ENCODE data around the gene SLIT3.

- TF ChIP-seq CTCF (IDR thresholded peaks at IDR 0.05; ENCODE audit: insufficient read depth, low read length) = no peak
- TF ChIP-seq POLR2AphosphoS5 (IDR thresholded peaks at IDR 0.05; ENCODE audit: low read depth) = no peak
Measured at GRCh38 chr5:169152946-169153345, 148.0 kb downstream of the SLIT3 start.
